ENCODE data around the gene ME3.
A peak's percentile ranks its signal among the peaks of the same experiment; 100 is the strongest.
"Not testable (repeated sequence)": the region's sequence is repeated elsewhere in the genome, so short reads cannot be mapped to it uniquely, and the experiment has no call there.

Gene ME3

DNA sequence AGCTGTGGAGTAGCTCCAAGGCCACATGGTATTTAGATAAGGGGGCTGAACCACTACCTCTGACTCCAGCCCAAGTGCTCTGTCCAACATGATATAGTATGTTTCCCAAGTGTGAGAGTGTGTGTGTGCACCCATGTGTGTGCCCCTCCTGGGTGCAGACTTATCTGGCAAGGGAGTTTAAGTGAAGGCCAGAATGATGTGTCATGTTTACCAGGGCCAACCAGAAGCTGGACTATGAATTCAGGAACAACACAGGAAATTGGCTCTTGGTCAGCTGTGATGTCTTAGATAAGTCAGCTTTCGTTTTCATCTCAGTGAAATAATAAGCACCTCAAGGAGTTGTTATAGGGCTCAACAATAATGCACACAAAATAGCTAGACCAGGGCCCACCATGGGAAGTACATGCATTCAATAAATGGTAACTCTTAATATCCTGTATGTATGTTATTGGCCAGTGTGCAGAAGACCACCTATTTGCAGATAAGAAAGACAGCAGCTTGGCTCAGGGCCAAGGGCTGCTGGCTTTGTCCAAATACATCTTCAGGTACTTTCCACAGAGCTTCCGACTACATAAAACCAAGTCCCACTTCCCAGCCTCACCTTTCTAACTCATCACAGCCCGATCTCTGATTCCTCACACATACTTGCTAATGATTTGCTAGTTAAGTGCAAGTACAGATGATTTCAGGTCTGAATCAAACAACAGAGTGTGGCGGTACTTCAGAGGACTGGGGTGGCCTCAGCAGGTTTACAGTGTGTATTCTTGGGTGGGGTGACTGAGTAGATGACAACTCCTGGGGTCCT, 120.9 kb downstream of the ME3 start:
- FAIRE-seq, result no peak

DNA sequence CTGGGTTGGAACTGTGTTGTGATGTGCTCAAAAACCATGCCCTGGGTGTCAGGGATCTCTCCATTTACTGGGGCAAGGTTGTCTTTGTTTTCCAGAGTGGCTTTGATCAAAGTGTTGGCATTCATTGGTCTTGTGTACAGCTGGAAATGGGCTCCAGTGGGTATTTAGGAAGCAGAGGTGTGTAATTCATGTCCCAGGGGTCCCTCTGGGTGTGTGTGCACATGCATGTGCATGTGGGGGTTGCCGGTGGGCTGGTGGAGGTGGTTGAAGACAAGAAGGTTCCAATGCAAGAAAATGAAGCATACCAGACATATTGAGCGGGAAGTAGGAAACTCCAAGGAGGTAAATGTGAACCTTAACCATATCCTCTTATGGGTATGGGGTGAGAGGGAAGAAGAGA, 121.7 kb downstream of the ME3 start:
- no peak for FAIRE-seq

DNA sequence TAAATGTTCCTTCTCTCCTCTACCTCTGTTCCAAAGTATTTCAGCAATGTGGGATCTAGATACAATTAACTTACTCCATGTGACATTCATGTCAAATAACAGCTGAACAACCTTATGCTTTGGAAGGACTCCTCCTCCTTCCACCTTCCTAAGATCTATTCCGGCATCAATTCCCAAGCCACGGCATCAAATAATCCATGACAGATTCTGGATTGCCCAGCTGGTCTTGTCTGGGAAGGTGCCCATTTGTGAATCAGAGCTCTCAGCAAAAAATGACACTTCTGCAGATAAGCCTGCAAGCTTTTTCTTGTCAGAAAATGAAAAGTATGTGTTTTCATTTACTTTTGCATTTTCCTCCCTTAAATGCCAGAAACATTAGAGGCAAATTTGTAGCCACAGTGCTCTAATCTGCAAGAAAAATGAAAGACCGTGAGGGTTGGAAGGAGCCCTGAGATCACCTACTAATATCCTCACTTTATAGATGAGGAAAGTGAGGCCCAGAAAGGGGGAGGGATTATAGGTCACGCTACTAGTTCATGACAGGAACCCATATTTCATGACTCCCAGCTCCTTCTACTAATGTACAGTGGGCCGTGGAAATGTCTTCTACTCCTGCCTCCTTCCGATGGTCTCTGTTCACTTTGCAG, 124.0 kb downstream of the ME3 start:
- no peak for FAIRE-seq

DNA sequence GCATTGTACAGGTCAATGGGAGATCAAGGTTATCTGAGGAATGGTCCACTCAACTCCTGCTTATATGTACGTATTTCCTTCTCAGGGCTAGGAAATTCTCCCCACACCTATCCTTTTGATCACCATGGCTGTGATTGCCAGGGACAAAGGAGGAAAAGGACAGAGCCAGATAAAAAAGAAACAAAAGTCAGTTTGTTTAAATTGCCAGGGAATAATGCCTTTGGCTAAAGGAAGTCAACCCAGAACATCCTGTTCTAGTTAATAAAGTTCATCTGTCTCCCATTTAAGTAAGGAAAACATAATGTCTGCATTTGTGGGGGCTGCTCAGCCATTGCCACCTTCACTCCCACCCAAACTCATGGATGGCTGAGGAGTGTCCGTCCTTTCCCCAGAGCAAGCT, 124.7 kb downstream of the ME3 start:
- no peak for FAIRE-seq

DNA sequence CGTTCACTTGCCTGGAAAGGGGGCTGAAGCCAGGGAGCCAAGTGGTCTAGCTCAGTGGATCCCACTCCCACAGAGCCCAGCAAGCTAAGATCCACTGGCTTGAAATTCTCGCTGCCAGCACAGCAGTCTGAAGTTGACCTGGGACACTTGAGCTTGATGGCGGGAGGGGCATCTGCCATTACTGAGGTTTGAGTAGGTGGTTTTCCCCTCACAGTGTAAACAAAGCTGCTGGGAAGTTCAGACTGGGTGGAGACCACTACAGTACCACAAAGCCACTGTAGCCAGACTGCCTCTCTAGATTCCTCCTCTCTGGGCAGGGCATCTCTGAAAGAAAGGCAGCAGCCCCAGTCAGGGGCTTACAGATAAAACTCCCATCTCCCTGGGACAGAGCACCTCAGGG, 131.1 kb downstream of the ME3 start:
- not testable (repeated sequence) for FAIRE-seq

DNA sequence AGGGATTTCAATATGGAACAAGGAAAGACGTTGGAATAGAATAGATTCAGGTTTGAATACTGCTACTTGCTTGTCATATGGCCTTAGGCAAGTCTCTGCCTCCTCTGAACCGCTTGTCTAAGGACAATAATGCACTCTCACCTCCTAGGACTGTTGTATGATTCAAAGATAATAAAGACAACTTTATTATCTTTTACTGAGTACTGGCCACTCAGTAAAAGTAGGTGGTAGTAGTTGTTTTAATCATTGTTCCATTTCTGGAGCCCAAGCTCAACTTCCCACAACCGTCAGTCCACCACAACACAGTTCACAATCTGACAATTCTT, 134.2 kb downstream of the ME3 start:
- no peak for FAIRE-seq

DNA sequence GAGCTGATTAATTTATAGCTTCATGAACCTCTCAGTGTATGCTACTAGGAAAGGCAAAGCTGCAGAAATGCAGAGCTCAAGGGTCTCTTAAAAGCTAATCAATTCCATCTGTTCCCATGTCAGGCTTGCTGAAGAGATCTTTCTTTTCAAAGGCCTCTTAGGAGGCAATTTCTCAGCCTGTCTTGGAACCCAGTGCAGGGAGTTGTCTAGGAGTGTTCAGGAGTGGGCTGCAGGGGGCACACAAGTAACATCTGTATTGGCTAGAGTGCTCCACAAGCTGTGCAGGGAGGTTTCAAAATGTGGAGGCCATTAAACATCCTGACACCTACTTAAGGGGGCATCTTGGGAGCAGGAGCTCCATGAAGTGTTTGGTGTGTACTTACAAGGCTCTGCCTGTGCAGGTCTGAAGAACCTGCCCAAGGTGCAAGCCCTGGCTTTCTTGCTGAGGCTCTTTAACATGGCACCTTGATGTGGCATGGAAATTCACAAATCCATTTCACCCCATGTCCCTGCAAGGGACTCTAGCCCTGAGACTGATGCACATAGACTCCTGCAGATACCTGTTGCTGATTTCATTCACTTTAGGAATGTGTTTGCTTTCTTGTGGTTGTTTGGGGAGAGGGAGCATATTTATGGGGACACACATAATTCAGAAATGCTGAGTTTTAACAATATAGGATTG, 134.7 kb downstream of the ME3 start:
- FAIRE-seq, result no peak

DNA sequence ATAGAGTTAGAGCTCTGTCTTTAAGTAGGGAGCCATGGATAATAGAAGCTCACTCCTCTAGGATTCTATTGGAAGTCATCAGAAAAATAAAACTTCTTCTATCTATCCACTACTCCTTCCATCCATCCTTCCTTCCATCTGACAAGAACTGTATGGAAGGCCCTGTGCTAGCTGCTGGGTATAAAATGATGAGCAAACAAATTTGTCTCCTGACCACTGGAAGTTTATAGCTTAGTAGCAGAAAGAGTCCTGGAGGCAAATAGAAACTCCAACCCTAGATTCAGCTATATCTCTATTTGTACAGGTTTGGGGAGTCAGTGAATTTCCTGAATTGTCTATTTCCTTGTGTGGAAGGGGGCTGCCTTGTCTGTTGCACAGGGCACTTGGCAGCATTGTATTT, 136.6 kb downstream of the ME3 start:
- FAIRE-seq, result no peak

DNA sequence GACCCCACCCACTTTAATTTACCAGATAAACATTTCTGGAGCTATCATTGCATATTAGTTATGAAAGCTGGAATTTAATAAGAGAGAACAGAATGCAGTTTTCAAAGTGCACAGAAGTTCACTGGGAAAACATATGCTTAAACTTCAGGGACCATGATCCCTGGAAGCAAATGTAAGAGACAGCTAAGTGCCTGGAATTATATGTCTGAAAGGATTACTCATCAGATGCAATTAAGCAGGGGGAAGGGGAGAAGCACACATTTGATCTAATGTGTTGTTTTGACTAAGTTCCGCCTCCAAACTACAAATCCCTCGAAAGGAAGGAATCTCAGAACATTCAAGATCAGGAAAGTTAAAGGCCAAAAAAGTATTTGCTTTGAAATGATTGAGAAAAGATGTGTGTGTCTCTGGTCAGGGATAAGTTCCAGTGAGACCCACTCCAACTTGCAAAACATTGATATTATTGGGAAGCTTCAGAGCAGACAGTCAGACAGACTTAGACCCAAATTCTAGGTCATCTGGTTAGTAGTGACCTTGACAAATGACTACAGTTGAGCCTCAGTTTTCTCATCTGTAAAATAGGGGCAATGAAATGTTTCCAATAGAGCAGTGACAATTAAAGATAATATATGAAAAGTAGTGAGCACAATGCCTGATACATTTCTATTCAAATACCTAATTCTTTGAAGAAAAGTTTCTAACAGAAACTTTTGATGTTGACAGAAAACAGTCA, 147.6 kb downstream of the ME3 start:
- FAIRE-seq, result no peak

DNA sequence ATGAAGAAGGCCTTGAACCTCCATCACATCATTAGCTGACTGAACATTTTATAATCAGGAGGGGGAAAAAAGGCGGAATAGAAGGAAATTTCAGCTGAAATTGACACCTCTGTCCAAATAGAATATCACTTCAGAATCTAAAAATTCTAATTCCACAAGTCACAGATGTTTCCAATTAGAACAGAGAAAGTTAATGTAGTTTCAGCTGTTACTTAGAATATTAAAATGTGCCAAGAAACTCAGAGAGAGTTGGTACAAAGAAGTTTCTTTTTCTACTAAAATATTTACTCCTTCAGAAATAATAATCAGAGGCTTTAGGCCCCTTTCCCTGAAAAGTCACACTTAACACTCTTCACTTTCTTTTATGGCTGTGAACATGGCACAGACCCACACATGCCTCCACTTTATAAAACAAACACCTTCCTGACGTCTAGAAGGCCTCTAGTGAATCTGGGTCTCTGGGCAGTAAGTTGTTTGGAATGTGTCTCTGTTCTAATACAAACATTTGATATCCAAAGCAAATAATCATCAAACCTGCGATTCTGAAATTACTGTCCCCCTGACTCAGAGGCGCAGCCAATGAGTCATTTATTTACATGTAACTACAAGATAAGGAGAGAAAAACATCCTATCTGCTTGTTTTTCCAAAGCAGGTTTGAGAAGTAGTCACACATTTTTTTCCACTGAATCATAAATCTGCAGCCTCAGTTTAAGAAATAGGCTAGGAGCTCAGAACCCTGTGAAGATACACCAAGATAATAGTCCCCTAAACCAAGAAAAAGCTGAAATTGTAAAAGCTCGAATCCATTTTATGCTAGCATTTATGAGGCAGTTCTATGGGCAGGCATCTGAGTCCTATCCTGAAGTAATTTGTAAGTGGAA, 148.4 kb downstream of the ME3 start:
- FAIRE-seq, result peak; percentile 25

DNA sequence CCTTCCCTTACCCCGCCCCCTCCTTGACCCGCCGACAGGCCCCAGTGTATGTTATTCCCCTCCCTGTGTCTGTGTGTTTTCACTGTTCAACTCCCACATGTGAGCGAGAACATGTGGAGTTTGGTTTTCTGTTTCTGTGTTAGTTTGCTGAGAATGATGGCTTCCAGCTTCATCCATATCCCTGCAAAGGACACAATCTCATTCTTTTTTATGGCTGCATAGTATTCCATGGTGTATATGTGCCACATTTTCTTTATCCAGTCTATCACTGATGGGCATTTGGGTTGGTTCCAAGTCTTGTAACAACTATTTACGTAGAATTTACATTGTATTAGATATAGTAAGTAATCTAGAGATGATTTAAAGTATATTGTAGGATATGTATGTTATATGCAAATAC, 149.9 kb downstream of the ME3 start:
- not testable (repeated sequence) for FAIRE-seq

DNA sequence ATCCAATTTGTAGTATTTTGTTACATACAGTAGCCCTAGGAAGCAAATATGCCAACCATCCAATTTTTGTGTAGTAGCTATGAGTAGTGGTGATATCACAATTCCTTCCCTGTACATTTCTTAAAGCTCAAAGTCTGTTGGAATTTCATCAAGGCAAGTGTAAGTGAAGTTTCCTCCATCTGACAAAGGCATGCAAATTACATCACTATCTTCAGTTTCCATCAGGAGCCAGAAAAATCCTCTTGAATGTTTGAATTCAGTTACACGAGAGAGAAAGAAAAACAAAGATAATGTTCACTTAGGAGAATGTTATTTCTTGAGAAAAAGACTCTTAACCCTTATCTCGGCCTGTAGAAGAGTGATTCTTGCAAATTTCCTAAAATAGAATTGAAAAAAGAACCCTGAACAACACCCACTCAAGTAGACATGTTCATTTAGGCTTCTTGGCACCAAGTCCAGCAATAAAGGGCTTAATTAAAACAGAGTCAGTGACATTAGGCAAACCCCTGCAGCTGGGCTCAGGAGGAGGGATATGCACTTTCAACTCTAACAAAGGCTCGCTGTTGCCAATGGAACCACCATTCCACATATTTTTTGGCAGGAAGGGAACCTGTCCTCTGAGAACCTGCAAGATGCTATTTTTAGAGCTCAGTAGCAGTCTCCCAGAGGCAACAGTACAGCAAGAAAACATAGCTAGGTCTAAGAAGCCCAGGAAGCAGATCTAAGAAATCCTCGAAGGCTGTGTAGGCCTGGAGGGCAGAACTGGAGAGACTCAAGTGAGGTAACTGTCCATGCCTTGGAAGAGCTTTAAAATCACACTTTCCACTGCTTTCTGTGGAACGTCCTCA, 153.1 kb downstream of the ME3 start:
- FAIRE-seq, result no peak

DNA sequence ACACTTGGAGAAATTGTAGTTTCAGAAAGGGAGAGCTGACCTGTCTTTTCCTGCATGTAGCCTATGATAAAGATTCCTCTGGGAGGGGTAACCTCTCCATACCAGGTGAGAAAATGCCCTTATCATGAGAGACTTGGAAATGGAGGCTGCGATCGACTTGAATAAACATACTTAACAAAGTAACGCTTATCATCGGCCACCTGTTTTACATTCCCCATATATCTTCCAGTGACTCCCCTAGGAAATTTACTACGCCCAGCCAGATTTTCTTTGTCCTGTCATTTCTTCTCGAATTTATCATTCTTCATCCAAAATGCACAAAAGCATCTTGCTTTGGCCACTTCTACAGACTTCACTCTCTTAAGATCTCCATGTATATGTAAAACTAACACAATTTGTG, 154.2 kb downstream of the ME3 start:
- no peak for FAIRE-seq

DNA sequence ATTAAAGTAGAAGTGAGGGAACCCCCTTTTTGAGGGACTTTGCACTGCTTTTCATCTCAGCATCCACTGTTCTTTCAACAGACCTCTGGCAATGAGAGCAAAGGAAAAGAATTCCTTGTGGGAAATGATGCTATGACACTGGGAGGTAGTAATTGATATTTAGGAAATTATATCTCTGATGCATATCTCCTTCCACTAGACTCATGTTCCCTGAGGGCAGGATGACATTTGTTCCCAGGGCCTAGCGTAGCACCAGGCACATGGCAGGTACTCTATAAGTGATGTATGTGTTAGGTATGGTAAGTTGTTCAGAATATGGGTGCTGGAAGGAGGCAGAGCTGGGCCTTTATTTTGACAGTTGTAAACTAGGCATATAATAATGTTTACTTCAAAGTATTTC, 154.9 kb downstream of the ME3 start:
- FAIRE-seq, result no peak

DNA sequence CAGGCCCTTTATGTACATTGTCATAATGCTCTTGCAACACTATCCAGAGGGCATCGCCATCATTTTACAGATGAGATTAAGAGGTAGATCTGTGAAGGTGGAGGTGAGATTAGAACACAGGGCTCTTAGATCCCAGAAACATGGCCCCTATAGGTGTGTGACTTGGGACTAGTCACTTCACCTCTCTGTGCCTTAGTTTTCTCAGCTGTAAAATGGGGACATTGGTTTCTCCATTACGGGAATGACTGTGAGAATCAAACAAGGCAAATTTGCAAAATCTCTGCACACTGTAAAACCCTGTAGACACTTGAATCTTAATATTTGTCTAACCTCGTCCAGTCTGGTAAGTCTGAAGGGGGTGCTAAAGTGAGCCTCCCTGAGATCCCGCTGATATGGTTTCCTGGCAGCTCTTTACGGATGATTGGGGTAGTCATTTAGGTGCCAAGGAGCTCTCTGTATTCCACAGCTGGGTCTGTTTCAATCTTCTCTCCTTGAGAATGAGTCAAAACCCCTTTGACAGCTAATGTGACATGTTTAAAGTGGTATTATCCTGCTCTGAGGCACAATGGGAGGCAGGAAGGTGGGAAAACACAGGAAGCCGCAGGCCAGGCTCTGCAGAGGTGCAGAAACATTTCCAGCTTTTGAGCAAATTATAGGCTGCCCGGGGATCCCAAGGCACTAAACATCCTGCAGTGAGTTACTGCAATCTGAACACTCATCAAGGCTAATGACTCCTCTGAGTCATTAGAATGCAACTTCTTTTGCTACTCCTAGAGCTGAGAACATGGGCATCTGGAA, 156.9 kb downstream of the ME3 start:
- FAIRE-seq, result no peak

DNA sequence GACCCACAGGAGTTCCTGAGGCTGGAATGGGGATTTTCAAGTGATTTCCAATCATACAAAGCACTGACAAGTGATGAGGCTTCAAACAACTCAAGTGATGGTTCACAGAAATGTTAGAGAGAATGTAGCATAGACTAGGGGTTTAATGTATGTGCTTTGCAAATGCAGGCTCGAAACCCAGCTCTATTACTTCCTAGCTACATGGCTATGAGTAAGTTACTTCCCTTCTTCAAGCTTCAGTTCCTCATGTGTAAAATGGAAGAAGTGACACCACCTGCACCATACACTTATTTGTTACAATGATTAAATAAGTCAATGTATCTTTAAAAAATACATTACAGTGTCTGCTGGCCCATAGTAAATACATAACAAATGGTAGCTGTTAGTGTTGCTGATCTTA, 158.0 kb downstream of the ME3 start:
- no peak for FAIRE-seq

DNA sequence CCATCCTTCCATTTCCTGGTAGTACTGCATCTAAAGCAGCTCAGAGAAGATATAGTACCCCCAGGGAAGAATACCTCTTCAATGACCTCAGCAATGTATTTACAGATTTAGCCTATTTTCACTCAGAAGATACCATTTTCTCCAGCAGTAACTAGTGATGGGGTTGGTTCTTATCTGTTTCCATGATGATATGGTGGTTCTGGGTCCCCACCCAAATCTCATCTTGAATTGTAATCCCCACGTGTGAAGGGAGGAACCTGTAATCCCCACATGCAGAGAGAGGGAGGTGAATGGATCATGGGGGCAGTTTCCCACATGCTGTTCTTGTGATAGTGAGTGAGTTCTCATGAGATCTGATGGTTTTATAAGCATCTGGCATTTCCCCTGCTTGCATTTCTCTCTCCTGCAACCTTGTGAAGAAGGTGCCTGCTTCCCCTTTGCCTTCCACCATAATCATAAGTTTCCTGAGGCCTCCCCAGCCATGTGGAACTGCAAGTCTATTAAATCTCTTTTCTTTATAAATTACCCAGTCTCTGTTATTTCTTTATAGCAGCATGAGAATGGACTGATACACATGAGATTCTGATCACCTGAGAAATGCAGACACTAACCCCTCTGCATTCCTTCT, 158.6 kb downstream of the ME3 start:
- no peak for FAIRE-seq

DNA sequence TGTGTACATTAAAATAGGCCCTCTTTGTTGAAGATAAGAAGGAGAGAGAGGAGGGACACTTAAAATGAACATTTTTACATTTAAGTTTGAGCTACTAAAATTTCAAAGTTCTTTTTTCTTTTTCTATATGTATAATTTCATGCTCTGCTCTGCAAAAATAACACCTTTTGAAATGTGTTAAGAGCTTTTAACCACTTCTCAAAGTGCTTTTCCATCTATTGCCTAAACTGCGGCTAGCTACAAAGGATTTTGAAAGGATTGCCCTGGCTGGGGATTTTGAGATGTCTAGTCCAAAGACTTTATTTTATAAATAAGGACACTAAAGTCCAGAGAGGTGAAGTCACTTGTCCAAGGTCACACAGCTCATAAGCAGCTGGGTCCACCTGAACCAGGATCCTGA, 159.3 kb downstream of the ME3 start:
- no peak for FAIRE-seq

DNA sequence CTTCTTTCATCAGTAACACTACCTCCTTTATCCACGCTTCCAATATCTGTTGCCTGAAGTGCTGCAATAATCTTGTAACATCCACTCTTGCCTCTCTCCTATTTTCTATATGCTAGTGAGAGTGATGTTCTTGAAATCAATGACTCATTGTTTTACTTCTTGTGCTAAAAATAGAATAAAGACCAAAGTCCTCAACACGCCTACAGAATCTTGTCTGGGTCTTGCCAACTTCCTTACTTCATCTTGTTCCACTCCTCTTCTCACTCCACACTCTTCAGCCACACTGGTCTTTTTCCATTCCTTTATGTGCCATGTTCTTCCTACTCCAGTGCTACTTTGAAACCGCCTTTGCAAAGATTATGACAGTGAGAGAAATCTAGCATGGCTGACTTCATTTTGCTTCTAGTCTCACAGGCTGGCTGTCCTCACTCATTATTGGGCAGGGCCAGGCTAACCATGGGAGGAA, 161.3 kb downstream of the ME3 start:
- FAIRE-seq, result no peak

DNA sequence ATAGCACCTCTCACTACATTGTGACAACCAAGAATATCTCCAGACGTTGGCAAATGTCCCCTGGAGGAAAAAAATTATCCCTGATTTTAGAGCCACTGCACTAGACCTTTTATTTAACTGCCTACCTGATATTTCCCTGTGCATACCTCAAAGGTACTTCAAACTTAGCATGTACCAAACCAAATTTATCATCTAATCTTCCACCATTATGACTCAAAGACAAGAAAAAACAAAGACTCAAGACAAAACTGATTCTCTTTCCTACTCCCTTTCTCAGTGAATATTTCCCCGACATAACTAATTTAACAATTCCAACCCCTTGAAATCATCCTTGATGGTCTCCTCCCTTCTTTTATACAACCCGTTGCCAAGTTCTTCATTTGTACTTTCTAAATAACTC, 161.7 kb downstream of the ME3 start:
- no peak for FAIRE-seq

All from A204.1 (cell line).